ENCODE measurements around the gene HDAC3. TPM values are rescaled to one million over a fixed set of nuclear protein-coding genes. Genes with fewer than 3 reads are reported as not detected.
A peak's percentile ranks its signal among the peaks of the same experiment; 100 is the strongest.

The HDAC3 gene
- polyA plus RNA-seq, 1 of the 3 experiments (the other 2 are of a cell fraction) = 104 TPM

DNA sequence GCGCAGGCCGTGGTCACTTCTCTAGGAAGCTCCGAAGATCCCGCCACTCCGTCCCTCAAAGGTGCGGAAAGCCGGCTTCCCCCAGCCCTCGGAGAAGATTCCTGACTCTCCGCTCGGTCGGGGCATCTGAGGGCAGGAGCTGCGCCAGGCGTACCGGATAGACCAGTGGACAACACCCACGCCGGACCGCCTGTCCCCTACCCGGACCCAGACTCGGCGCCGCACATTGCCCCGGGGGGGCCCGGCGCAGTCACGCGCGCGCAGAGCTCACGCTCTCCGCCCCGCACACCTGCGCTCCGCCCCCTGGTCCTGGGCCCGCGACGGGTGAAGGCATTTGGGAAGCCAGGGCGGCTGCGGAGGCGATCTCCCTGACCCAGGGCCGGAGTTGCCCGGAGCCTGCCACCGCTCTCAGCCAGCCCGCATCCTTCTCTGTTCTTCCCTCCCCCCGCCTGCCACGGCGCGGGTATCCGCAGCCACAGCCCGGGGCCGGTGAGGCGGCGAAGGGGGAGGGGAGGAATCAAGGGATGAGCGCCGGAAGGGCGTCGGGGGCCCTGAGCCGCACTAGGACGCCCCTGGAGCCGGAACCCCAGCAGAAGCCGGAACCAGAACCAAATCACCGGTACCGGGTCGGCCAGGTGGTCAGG, 596 bp upstream of the HDAC3 start:
- H4K20me1 ChIP-seq (ENCODE audit: insufficient read depth) = peaks cover 15% of the 10 kb centered on the region
- peaks cover 5% of the 10 kb centered on the region for H3F3A ChIP-seq (replicated peaks; ENCODE audit: insufficient read depth)
- WGBS (ENCODE audit: low lambda C conversion rate) = 3% methylated on average over 20 of the region's 63 CpGs
- ChIA-PET POLR2A (interaction anchor here (0.9 to 2.9 kb wide), 10 partner anchors 8 to 340 kb away, joined by 3 to 18 read pairs (median 5); partner anchors contain the start of genes DIAPH1, FCHSD1 and PCDH1), CTCF (interaction anchor here (0.7 to 19.7 kb wide), 16 partner anchors 10 to 324 kb away, joined by 3 to 207 read pairs (median 5); partner anchors contain the start of genes DIAPH1 and FCHSD1)
- TF ChIP-seq, protein P1, sequence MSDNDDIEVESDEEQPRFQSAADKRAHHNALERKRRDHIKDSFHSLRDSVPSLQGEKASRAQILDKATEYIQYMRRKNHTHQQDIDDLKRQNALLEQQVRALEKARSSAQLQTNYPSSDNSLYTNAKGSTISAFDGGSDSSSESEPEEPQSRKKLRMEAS (IDR thresholded peaks at IDR 0.05; ENCODE audit: low read depth) = peak; percentile 11; the same call in 1 of the 2 replicates
- TF ChIP-seq RFX5 (IDR thresholded peaks at IDR 0.05; ENCODE audit: low read length) = no peak
- H3K4me2 ChIP-seq = peak overlapping the region; percentile 99
- H3K27ac ChIP-seq (ENCODE audit: low read depth in 2 of 2, low read length in 1 of 2) = peak overlapping the region; percentile 66 to 77
- H3K4me3 ChIP-seq (ENCODE audit: low read depth in 2 of 2, low read length in 1 of 2) = peak overlapping the region; percentile 93 to 99
- H3K9me2 ChIP-seq = no peaks in the 10 kb centered on the region
- DNase-seq = peak; percentile 86
- H3K79me2 ChIP-seq (ENCODE audit: insufficient read depth) = peaks cover 44% of the 10 kb centered on the region
- peaks cover 5 to 28% of the 10 kb centered on the region in 2 experiments; a peak in 3 of 4 replicates for H3K4me1 ChIP-seq (ENCODE audit: control insufficient read depth in 1 of 2, insufficient read depth in 2 of 2, low read depth in 1 of 2, low read length in 1 of 2)
- peaks cover 18 to 32% of the 10 kb centered on the region in 2 experiments for H3K36me3 ChIP-seq (replicated peaks in 1 of 2; ENCODE audit: control insufficient read depth in 1 of 2, insufficient read depth in 2 of 2, low read length in 1 of 2)
- H3K9me3 ChIP-seq = no peaks in the 10 kb centered on the region
- H2AFZ ChIP-seq (ENCODE audit: low read depth) = peak overlapping the region; percentile 92
- peak overlapping the region; percentile 83; the same call in 1 of the 2 replicates for H3K9ac ChIP-seq
- no peaks in the 10 kb centered on the region for H3K27me3 ChIP-seq (ENCODE audit: insufficient read depth)

DNA sequence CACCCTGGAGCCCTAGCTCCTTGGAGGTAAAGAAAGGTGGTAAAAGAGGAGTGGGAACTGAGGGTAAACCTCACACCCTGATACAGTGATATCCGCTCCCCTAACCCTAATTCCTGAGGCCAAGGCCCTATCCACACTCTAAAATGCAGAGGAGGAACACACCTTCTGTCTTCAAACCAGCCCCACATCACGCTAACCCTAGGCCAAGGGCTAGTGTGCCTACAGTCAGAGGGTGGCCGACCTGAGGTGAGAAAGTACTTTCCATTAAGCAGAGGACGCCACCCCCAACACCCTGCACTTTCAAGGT, 590 bp downstream of the HDAC3 start:
- H3K36me3 ChIP-seq (replicated peaks in 1 of 2; ENCODE audit: control insufficient read depth in 1 of 2, insufficient read depth in 2 of 2, low read length in 1 of 2) = peaks cover 19 to 31% of the 10 kb centered on the region in 2 experiments
- CTCF ChIA-PET = interaction anchor here (1.0 to 19.7 kb wide), 9 partner anchors 11 to 325 kb away, joined by 3 to 207 read pairs (median 5); partner anchors contain the start of genes DIAPH1 and FCHSD1
- H3K9me2 ChIP-seq = no peaks in the 10 kb centered on the region
- H3K4me1 ChIP-seq (ENCODE audit: control insufficient read depth in 1 of 2, insufficient read depth in 2 of 2, low read depth in 1 of 2, low read length in 1 of 2) = peaks cover 5 to 28% of the 10 kb centered on the region in 2 experiments; a peak in 3 of 4 replicates
- peak overlapping the region; percentile 93 to 99 for H3K4me3 ChIP-seq (ENCODE audit: low read depth in 2 of 2, low read length in 1 of 2)
- DNase-seq = no peak
- POLR2A ChIA-PET = interaction anchor here (1.6 to 2.9 kb wide), 5 partner anchors 12 to 242 kb away, joined by 5 to 18 read pairs (median 10); partner anchors contain the start of genes DIAPH1, FCHSD1 and PCDH1
- no peak for TF ChIP-seq RAD21 (IDR thresholded peaks at IDR 0.05; ENCODE audit: low read length)
- TF ChIP-seq CHD2 (IDR thresholded peaks at IDR 0.05; ENCODE audit: low read length, partially characterized antibody) = no peak
- TF ChIP-seq MXI1 (IDR thresholded peaks at IDR 0.05; ENCODE audit: low read depth, low read length) = no peak
- TF ChIP-seq ELF1 (IDR thresholded peaks at IDR 0.05) = no peak
- no peak for TF ChIP-seq YY1 (IDR thresholded peaks at IDR 0.05; ENCODE audit: low read depth)
- TF ChIP-seq, protein P2, sequence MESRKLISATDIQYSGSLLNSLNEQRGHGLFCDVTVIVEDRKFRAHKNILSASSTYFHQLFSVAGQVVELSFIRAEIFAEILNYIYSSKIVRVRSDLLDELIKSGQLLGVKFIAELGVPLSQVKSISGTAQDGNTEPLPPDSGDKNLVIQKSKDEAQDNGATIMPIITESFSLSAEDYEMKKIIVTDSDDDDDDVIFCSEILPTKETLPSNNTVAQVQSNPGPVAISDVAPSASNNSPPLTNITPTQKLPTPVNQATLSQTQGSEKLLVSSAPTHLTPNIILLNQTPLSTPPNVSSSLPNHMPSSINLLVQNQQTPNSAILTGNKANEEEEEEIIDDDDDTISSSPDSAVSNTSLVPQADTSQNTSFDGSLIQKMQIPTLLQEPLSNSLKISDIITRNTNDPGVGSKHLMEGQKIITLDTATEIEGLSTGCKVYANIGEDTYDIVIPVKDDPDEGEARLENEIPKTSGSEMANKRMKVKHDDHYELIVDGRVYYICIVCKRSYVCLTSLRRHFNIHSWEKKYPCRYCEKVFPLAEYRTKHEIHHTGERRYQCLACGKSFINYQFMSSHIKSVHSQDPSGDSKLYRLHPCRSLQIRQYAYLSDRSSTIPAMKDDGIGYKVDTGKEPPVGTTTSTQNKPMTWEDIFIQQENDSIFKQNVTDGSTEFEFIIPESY (IDR thresholded peaks at IDR 0.05; ENCODE audit: borderline replicate concordance, low read depth) = no peak
- TF ChIP-seq, protein P3, sequence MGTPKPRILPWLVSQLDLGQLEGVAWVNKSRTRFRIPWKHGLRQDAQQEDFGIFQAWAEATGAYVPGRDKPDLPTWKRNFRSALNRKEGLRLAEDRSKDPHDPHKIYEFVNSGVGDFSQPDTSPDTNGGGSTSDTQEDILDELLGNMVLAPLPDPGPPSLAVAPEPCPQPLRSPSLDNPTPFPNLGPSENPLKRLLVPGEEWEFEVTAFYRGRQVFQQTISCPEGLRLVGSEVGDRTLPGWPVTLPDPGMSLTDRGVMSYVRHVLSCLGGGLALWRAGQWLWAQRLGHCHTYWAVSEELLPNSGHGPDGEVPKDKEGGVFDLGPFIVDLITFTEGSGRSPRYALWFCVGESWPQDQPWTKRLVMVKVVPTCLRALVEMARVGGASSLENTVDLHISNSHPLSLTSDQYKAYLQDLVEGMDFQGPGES (IDR thresholded peaks at IDR 0.05; ENCODE audit: low read depth, low read length) = no peak
- TF ChIP-seq EZH2phosphoT487 (IDR thresholded peaks at IDR 0.05; ENCODE audit: borderline replicate concordance, low read depth) = no peak
- TF ChIP-seq, protein P4, sequence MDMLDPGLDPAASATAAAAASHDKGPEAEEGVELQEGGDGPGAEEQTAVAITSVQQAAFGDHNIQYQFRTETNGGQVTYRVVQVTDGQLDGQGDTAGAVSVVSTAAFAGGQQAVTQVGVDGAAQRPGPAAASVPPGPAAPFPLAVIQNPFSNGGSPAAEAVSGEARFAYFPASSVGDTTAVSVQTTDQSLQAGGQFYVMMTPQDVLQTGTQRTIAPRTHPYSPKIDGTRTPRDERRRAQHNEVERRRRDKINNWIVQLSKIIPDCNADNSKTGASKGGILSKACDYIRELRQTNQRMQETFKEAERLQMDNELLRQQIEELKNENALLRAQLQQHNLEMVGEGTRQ (IDR thresholded peaks at IDR 0.05; ENCODE audit: borderline replicate concordance, low read depth, low read length) = no peak
- TF ChIP-seq, protein P5, sequence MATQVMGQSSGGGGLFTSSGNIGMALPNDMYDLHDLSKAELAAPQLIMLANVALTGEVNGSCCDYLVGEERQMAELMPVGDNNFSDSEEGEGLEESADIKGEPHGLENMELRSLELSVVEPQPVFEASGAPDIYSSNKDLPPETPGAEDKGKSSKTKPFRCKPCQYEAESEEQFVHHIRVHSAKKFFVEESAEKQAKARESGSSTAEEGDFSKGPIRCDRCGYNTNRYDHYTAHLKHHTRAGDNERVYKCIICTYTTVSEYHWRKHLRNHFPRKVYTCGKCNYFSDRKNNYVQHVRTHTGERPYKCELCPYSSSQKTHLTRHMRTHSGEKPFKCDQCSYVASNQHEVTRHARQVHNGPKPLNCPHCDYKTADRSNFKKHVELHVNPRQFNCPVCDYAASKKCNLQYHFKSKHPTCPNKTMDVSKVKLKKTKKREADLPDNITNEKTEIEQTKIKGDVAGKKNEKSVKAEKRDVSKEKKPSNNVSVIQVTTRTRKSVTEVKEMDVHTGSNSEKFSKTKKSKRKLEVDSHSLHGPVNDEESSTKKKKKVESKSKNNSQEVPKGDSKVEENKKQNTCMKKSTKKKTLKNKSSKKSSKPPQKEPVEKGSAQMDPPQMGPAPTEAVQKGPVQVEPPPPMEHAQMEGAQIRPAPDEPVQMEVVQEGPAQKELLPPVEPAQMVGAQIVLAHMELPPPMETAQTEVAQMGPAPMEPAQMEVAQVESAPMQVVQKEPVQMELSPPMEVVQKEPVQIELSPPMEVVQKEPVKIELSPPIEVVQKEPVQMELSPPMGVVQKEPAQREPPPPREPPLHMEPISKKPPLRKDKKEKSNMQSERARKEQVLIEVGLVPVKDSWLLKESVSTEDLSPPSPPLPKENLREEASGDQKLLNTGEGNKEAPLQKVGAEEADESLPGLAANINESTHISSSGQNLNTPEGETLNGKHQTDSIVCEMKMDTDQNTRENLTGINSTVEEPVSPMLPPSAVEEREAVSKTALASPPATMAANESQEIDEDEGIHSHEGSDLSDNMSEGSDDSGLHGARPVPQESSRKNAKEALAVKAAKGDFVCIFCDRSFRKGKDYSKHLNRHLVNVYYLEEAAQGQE (IDR thresholded peaks at IDR 0.05; ENCODE audit: low read depth, low read length) = no peak
- no peak for TF ChIP-seq TAF1 (IDR thresholded peaks at IDR 0.05; ENCODE audit: borderline replicate concordance, low read depth, low read length)
- TF ChIP-seq RCOR1 (IDR thresholded peaks at IDR 0.05; ENCODE audit: low read length) = no peak
- H3F3A ChIP-seq (replicated peaks; ENCODE audit: insufficient read depth) = no peaks in the 10 kb centered on the region
- H2AFZ ChIP-seq (ENCODE audit: low read depth) = peak overlapping the region; percentile 91
- no peaks in the 10 kb centered on the region for H3K9me3 ChIP-seq
- peak overlapping the region in 1 of 2 experiments; percentile 66; a peak in 2 of 4 replicates for H3K27ac ChIP-seq (ENCODE audit: low read depth in 2 of 2, low read length in 1 of 2)
- WGBS (ENCODE audit: low lambda C conversion rate) = 8% methylated on average over 2 of the region's 4 CpGs
- H3K4me2 ChIP-seq = peak overlapping the region; percentile 99
- peak overlapping the region; percentile 83 for H3K9ac ChIP-seq
- no peaks in the 10 kb centered on the region for H3K27me3 ChIP-seq (ENCODE audit: insufficient read depth)
- H3K79me2 ChIP-seq (ENCODE audit: insufficient read depth) = peaks cover 56% of the 10 kb centered on the region
- peaks cover 13% of the 10 kb centered on the region for H4K20me1 ChIP-seq (ENCODE audit: insufficient read depth)
